Astrocyte (in vitro differentiated cells and primary cell): ENCODE measurements around the gene CHST11.

Source experiments
- CTCF ChIP-seq: IDR thresholded peaks from 2 replicates; pipeline ENCODE4 v1.5.1; 2011; ENCODE audit warnings: low read depth, mild to moderate bottlenecking, inconsistent platforms, low read length, moderate library complexity; ENCODE audit not compliant: insufficient read depth
- EZH2 ChIP-seq: IDR thresholded peaks from 2 replicates; pipeline ENCODE4 v1.6.1; 2012; ENCODE audit warnings: mild to moderate bottlenecking, low read length, inconsistent platforms; ENCODE audit not compliant: insufficient read depth

- TF ChIP-seq CTCF (no peak), EZH2 (no peak)
Measured at GRCh38 chr12:104562763-104563162, 106.0 kb downstream of the CHST11 start.
